Common myeloid progenitor, CD34-positive (primary cell): ENCODE results near the gene SLC19A3.

Experiments used
- CTCF ChIA-PET: fragments of 350-600 bp; sonication (Branson Sonifier 250); formaldehyde crosslinking; loops from one replicate; lab custom pipeline; 2021; ENCODE audit warnings: antibody characterized with exemption; lab: Charles Lee
- POLR2A ChIA-PET: fragments of 350-600 bp; sonication (Branson Sonifier 250); formaldehyde crosslinking; loops from one replicate; lab custom pipeline; 2021; ENCODE audit warnings: antibody characterized with exemption; lab: Charles Lee
- DNase-seq, 3 donors: peaks; one replicate each; pipeline versions ENCODE4 v3.0.0 to v3.0.0-alpha.2; 2013
- H3K27ac ChIP-seq, 2 experiments: 1 replicate in 1 of 2; 2 replicates in 1 of 2; pipeline ENCODE4 v1.7.0; 2013; ENCODE audit warnings: inconsistent platforms in 2 of 2, low read length in 2 of 2, mild to moderate bottlenecking in 2 of 2, low read depth in 1 of 2, moderate library complexity in 1 of 2; ENCODE audit not compliant: severe bottlenecking in 2 of 2, insufficient read depth in 1 of 2, poor library complexity in 1 of 2
- H3K27me3 ChIP-seq, 5 experiments: replicated peaks in 2 of 5; 1 replicate in 3 of 5; 2 replicates in 2 of 5; pipeline versions ENCODE4 v1.6.1 to v1.7.0; 2013; ENCODE audit warnings: low read length in 4 of 5, mild to moderate bottlenecking in 2 of 5, moderate library complexity in 2 of 5, inconsistent platforms in 1 of 5; ENCODE audit not compliant: insufficient read depth in 5 of 5, control insufficient read depth in 4 of 5
- H3K36me3 ChIP-seq, 4 experiments: 1 replicate in 2 of 4; 2 replicates in 2 of 4; pipeline versions ENCODE4 v1.6.1 to v1.7.0; 2013; ENCODE audit warnings: low read length in 3 of 4, control low read depth in 1 of 4, mild to moderate bottlenecking in 1 of 4; ENCODE audit not compliant: control insufficient read depth in 4 of 4, insufficient read depth in 4 of 4
- H3K4me1 ChIP-seq, 4 experiments: 1 replicate in 3 of 4; 2 replicates in 1 of 4; pipeline versions ENCODE4 v1.6.1 to v1.7.1; 2013; ENCODE audit warnings: low read length in 3 of 4, mild to moderate bottlenecking in 3 of 4, control low read depth in 1 of 4, inconsistent platforms in 1 of 4, moderate library complexity in 1 of 4; ENCODE audit not compliant: control insufficient read depth in 4 of 4, insufficient read depth in 4 of 4; ENCODE audit errors: control extremely low read depth in 1 of 4
- H3K4me3 ChIP-seq, 7 experiments: 1 replicate in 4 of 7; 2 replicates in 3 of 7; pipeline versions ENCODE4 v1.5.1 to v1.7.0; 2013; ENCODE audit warnings: mild to moderate bottlenecking in 7 of 7, low read length in 6 of 7, moderate library complexity in 6 of 7, inconsistent platforms in 2 of 7, low read depth in 2 of 7, control low read depth in 1 of 7; ENCODE audit not compliant: insufficient read depth in 4 of 7, control insufficient read depth in 1 of 7; ENCODE audit errors: extremely low read depth in 1 of 7
- H3K9me3 ChIP-seq, 5 experiments: 1 replicate in 4 of 5; 2 replicates in 1 of 5; pipeline versions ENCODE4 v1.6.1 to v1.7.1; 2013; ENCODE audit warnings: low read length in 4 of 5, mild to moderate bottlenecking in 2 of 5, inconsistent platforms in 1 of 5, low read depth in 1 of 5, moderate library complexity in 1 of 5; ENCODE audit not compliant: control insufficient read depth in 4 of 5, insufficient read depth in 2 of 5; ENCODE audit errors: control extremely low read depth in 1 of 5
- WGBS: methylation state at CpG from one replicate; pipeline ENCODE4 v1.1.5; 2013; ENCODE audit not compliant: insufficient coverage; 5-methylcytosine and 5-hydroxymethylcytosine counted together

The SLC19A3 gene

GRCh38 chr2:227703961-227704360, 13.9 kb downstream of the SLC19A3 start:
- POLR2A ChIA-PET, result no interaction called here

GRCh38 chr2:227703280-227703732, 14.5 kb downstream of the SLC19A3 start:
- Histone ChIP-seq H3K36me3 (no peaks in the 10 kb centered on the region), H3K27me3 (peaks cover 0 to 3% (median 0%) of the 10 kb centered on the region in 5 experiments), H3K4me1 (no peaks in the 10 kb centered on the region), H3K4me3 (no peak overlapping the region), H3K27ac (no peak overlapping the region), H3K9me3 (peaks cover 0 to 5% (median 0%) of the 10 kb centered on the region in 5 experiments)
- ChIA-PET POLR2A (no interaction called here), CTCF (no interaction called here)
- no peak for DNase-seq
- WGBS, result 100% methylated on average over 1 of the region's 4 CpGs

More at GRCh38 chr2:227703961-227704360, 13.9 kb downstream of the SLC19A3 start:
- peaks cover 0 to 5% (median 0%) of the 10 kb centered on the region in 5 experiments for H3K9me3 ChIP-seq
- no peak for DNase-seq
- H3K27ac ChIP-seq, result no peak overlapping the region
- CTCF ChIA-PET, result no interaction called here
- H3K4me3 ChIP-seq, result no peak overlapping the region
- H3K36me3 ChIP-seq, result no peaks in the 10 kb centered on the region
- peaks cover 0 to 3% (median 0%) of the 10 kb centered on the region in 5 experiments for H3K27me3 ChIP-seq
- no peaks in the 10 kb centered on the region for H3K4me1 ChIP-seq
- 88% methylated on average over 1 of the region's 3 CpGs for WGBS

GRCh38 chr2:227701556-227701955, 16.3 kb downstream of the SLC19A3 start:
- peaks cover 0 to 5% (median 0%) of the 10 kb centered on the region in 5 experiments for H3K9me3 ChIP-seq
- no peaks in the 10 kb centered on the region for H3K36me3 ChIP-seq
- H3K4me1 ChIP-seq, result no peaks in the 10 kb centered on the region
- H3K27me3 ChIP-seq, result peaks cover 0 to 3% (median 0%) of the 10 kb centered on the region in 5 experiments
- DNase-seq, result no peak
- H3K27ac ChIP-seq, result no peak overlapping the region
- H3K4me3 ChIP-seq, result no peak overlapping the region
- WGBS, result no CpG with 5 or more reads among the region's 3 CpGs
- ChIA-PET POLR2A (no interaction called here), CTCF (no interaction called here)

GRCh38 chr2:227696990-227697679, 20.7 kb downstream of the SLC19A3 start:
- Histone ChIP-seq H3K9me3 (peaks cover 0 to 2% (median 0%) of the 10 kb centered on the region in 5 experiments), H3K4me3 (no peak overlapping the region), H3K27me3 (peaks cover 0 to 3% (median 0%) of the 10 kb centered on the region in 5 experiments), H3K36me3 (no peaks in the 10 kb centered on the region), H3K27ac (no peak overlapping the region), H3K4me1 (no peaks in the 10 kb centered on the region)
- ChIA-PET POLR2A (interaction anchor here (0.6 kb wide), 1 partner anchor 112 kb away, joined by 3 read pairs; no protein-coding TSS in a partner anchor), CTCF (no interaction called here)
- no peak for DNase-seq
- WGBS, result no CpG with 5 or more reads among the region's 2 CpGs

GRCh38 chr2:227687189-227687588, 30.6 kb downstream of the SLC19A3 start:
- Histone ChIP-seq H3K27ac (no peak overlapping the region), H3K9me3 (no peaks in the 10 kb centered on the region), H3K36me3 (no peaks in the 10 kb centered on the region), H3K4me1 (no peaks in the 10 kb centered on the region), H3K4me3 (no peak overlapping the region), H3K27me3 (peaks cover 0 to 7% (median 3%) of the 10 kb centered on the region in 5 experiments)
- DNase-seq, result no peak
- ChIA-PET CTCF (no interaction called here), POLR2A (no interaction called here)
- WGBS, result no CpG with 5 or more reads among the region's 3 CpGs

- DNase-seq, result no peak
- Histone ChIP-seq H3K36me3 (no peaks in the 10 kb centered on the region), H3K4me1 (no peaks in the 10 kb centered on the region), H3K9me3 (no peaks in the 10 kb centered on the region), H3K27me3 (peaks cover 0 to 7% (median 3%) of the 10 kb centered on the region in 5 experiments), H3K27ac (no peak overlapping the region), H3K4me3 (no peak overlapping the region)
- CTCF ChIA-PET, result no interaction called here
- WGBS, result 98% methylated on average over 5 of the region's 5 CpGs
- POLR2A ChIA-PET, result no interaction called here
Observed at GRCh38 chr2:227684258-227684657, 33.6 kb downstream of the SLC19A3 start.

- POLR2A ChIA-PET, result no interaction called here
Observed at GRCh38 chr2:227677928-227678327, 39.9 kb downstream of the SLC19A3 start.

More at GRCh38 chr2:227677928-227678327, 39.9 kb downstream of the SLC19A3 start:
- no peaks in the 10 kb centered on the region for H3K27me3 ChIP-seq
- H3K4me3 ChIP-seq, result no peak overlapping the region
- WGBS, result 100% methylated on average over 1 of the region's 3 CpGs
- H3K9me3 ChIP-seq, result peaks cover 0 to 3% (median 0%) of the 10 kb centered on the region in 5 experiments
- H3K36me3 ChIP-seq, result no peaks in the 10 kb centered on the region
- CTCF ChIA-PET, result no interaction called here
- DNase-seq, result no peak
- H3K27ac ChIP-seq, result no peak overlapping the region
- no peaks in the 10 kb centered on the region for H3K4me1 ChIP-seq
